ENCODE measurements around the gene SOWAHA. TPM values are rescaled to one million over a fixed set of nuclear protein-coding genes. Genes with fewer than 3 reads are reported as not detected.

SOWAHA gene
- total RNA-seq, 3 donors from 2014 or later = 0.66 to 3.2 (median 0.96) TPM

DNA sequence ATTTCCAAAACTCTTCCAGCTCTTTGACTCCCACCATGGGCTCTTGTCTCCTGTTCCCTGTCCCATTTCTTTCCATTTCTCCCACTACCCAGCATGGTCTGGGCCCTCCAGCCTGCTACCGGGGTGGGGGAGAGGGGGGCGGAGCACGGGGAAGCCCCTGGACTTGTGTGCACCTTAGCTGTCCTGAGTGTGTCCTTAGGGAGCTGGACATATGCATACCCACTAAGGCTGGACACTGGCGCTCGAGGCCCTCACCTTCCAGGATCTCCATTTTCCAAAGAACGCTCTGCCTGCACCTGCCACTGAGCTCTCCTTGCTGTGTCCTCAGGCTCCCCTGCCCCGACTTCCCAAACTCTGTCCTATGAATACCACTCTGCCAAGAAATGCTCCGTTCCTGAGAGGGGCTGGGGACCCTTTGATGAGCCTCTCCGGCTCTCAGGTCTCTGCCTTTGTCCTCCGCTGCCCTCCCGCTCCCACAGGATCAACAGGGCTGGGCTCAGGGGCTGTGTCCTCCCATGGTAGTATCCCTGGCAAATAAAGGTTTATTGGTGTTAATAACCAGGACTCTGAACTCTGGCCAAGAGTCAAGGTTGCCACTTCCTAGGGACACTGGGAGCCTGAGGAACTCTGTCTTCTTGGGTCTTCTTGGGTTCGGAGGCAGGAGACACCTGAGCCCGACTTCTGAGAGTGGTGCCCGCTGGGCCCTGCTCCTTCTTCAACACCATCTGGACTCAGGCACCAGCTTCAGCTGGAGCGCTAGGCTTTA is 18.2 kb downstream of the SOWAHA start:
- no peak for DNase-seq (ENCODE audit: low spot score in 2 of 2)
- intact Hi-C loops (cut with DNase I; ENCODE audit: low total_unique reads) = no loop called here
- Histone ChIP-seq H3K27ac (peak overlapping the region; percentile 87 to 89), H3K36me3 (no peaks in the 10 kb centered on the region), H3K27me3 (no peaks in the 10 kb centered on the region), H3K4me3 (peak overlapping the region; percentile 59 to 84 (median 81)), H3K4me1 (no peaks in the 10 kb centered on the region), H3K9me3 (no peaks in the 10 kb centered on the region)
- TF ChIP-seq POLR2A (IDR thresholded peaks at IDR 0.05) (no peak), POLR2AphosphoS5 (IDR thresholded peaks at IDR 0.05) (no peak)
- TF ChIP-seq, protein P1, sequence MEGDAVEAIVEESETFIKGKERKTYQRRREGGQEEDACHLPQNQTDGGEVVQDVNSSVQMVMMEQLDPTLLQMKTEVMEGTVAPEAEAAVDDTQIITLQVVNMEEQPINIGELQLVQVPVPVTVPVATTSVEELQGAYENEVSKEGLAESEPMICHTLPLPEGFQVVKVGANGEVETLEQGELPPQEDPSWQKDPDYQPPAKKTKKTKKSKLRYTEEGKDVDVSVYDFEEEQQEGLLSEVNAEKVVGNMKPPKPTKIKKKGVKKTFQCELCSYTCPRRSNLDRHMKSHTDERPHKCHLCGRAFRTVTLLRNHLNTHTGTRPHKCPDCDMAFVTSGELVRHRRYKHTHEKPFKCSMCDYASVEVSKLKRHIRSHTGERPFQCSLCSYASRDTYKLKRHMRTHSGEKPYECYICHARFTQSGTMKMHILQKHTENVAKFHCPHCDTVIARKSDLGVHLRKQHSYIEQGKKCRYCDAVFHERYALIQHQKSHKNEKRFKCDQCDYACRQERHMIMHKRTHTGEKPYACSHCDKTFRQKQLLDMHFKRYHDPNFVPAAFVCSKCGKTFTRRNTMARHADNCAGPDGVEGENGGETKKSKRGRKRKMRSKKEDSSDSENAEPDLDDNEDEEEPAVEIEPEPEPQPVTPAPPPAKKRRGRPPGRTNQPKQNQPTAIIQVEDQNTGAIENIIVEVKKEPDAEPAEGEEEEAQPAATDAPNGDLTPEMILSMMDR (IDR thresholded peaks at IDR 0.05) = no peak

DNA sequence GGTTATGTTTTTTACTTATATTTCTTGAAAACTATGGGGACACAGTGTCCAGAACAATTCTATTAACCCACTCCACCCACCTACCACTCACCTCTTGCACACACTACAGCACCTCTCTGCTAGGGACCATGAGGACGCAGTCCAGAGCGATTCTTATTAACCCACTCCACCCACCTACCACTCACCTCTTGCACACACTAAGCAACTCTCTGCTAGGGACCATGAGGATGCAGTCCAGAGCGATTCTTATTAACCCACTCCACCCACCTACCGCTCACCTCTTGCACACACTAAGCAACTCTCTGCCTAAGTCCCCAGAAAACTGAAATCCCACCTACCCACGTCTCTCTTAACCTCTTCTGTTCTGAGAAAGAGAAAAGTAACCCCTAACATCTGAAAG is 19.5 kb downstream of the SOWAHA start:
- intact Hi-C loops (cut with DNase I; ENCODE audit: low total_unique reads) = no loop called here

DNA sequence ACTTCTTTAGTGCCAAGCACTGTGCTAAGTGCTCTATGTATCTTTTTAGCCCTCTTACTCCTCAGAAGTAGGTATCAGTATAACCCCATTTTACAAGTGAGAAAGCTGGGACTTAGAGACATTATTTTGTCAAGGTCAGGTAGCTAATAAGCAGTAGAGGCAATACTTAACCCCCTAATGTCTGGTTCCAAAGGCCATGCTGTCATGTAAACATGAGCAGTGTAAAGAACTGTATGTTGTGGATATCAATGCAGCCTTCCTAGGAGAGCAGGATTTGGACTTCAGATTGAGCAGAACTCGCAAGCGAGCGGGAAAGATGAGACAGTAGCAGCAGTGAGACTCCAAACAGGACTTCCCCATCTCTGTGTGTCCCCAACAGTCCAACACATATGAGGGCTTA is 21.0 kb downstream of the SOWAHA start:
- no peak overlapping the region for H3K4me3 ChIP-seq
- no peaks in the 10 kb centered on the region for H3K4me1 ChIP-seq
- TF ChIP-seq POLR2A (IDR thresholded peaks at IDR 0.05) (no peak), POLR2AphosphoS5 (IDR thresholded peaks at IDR 0.05) (no peak)
- TF ChIP-seq, protein P1 (IDR thresholded peaks at IDR 0.05) = no peak
- DNase-seq (ENCODE audit: low spot score in 2 of 2) = no peak
- H3K27me3 ChIP-seq = no peaks in the 10 kb centered on the region
- no peaks in the 10 kb centered on the region for H3K9me3 ChIP-seq
- H3K36me3 ChIP-seq = no peaks in the 10 kb centered on the region
- no peak overlapping the region for H3K27ac ChIP-seq
- intact Hi-C loops (cut with DNase I; ENCODE audit: low total_unique reads) = no loop called here

More for the DNA sequence above, 19.5 kb downstream of the SOWAHA start:
- TF ChIP-seq, protein P1 (IDR thresholded peaks at IDR 0.05) = no peak
- no peak for TF ChIP-seq POLR2AphosphoS5 (IDR thresholded peaks at IDR 0.05)
- DNase-seq (ENCODE audit: low spot score in 2 of 2) = no peak
- Histone ChIP-seq H3K4me1 (no peaks in the 10 kb centered on the region), H3K4me3 (no peak overlapping the region), H3K27me3 (no peaks in the 10 kb centered on the region), H3K9me3 (no peaks in the 10 kb centered on the region), H3K27ac (no peak overlapping the region), H3K36me3 (no peaks in the 10 kb centered on the region)

DNA sequence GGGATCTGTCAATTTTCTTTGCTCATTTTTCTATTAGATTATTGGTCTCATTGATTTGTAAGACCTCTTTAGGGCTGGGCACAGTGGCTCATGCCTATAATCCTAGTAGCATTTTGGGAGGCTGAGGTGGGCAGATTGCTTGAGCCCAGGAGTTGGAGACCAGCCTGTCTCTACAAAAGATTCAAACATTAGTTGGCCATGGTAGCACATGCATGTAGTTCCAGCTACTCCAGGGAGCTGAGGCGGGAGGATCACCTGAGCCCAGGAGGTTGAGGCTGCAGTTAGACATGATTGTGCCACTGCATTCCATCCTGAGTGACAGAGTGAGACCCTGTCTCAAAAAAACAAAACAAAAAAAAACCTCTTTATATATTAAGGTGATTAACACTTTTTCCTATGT is 23.8 kb downstream of the SOWAHA start:
- Histone ChIP-seq H3K36me3 (no peaks in the 10 kb centered on the region), H3K27me3 (no peaks in the 10 kb centered on the region), H3K4me1 (no peaks in the 10 kb centered on the region), H3K4me3 (no peak overlapping the region), H3K27ac (no peak overlapping the region), H3K9me3 (no peaks in the 10 kb centered on the region)
- TF ChIP-seq, protein P1 (IDR thresholded peaks at IDR 0.05) = no peak
- TF ChIP-seq POLR2A (IDR thresholded peaks at IDR 0.05) (no peak), POLR2AphosphoS5 (IDR thresholded peaks at IDR 0.05) (no peak)
- intact Hi-C loops (cut with DNase I; ENCODE audit: low total_unique reads) = no loop called here
- DNase-seq (ENCODE audit: low spot score in 2 of 2) = no peak

DNA sequence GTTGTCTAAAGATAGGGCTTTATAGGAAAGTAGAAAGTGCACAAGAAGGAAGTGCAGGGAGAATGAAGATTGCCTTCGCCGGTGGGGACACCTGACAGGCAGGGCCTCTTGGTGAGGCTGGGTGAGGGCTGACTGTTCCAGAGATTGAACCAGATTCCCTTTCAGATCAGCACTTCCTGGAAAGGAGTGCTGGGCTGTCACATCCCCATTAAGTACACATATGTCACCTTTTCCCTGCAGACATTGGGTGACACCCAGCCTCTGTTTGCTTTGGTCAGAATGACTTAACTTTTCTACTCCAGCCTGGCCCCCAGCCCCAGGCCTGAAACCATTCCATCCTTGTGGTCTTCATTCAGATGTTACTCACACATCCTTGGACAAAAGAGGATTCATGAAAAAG is 24.8 kb downstream of the SOWAHA start:
- no peak for DNase-seq (ENCODE audit: low spot score in 2 of 2)
- H3K9me3 ChIP-seq = no peaks in the 10 kb centered on the region
- no peaks in the 10 kb centered on the region for H3K4me1 ChIP-seq
- TF ChIP-seq POLR2A (IDR thresholded peaks at IDR 0.05) = no peak
- TF ChIP-seq POLR2AphosphoS5 (IDR thresholded peaks at IDR 0.05) = no peak
- peak overlapping the region; percentile 34 to 88 for H3K27ac ChIP-seq
- no peaks in the 10 kb centered on the region for H3K36me3 ChIP-seq
- intact Hi-C loops (cut with DNase I; ENCODE audit: low total_unique reads) = no loop called here
- H3K27me3 ChIP-seq = no peaks in the 10 kb centered on the region
- H3K4me3 ChIP-seq = no peak overlapping the region
